Esophagus squamous epithelium (tissue), 5 donors: ENCODE measurements around the gene EML1. TPM values are rescaled to one million over a fixed set of nuclear protein-coding genes. Genes with fewer than 3 reads are reported as not detected.

ENCODE experiments used
- DNase-seq: peaks from one replicate; lab custom pipeline; 2025; lab: John Stamatoyannopoulos, UW
- H3K27ac ChIP-seq, 4 donors: fragments of 200-600 bp; sonication (generic); one replicate each; pipeline ENCODE4 v1.5.1; 2016 to 2019; ENCODE audit warnings: mild to moderate bottlenecking in 1 of 4
- H3K27me3 ChIP-seq, 4 donors: fragments of 200-600 bp; sonication (generic); 1 replicate in 3 of 4; 2 replicates in 1 of 4; pipeline versions ENCODE4 v1.5.1 to v1.6.0; 2017 to 2021; ENCODE audit warnings: antibody characterized with exemption in 1 of 4
- H3K36me3 ChIP-seq, 3 donors: fragments of 200-600 bp; sonication (generic); one replicate each; pipeline ENCODE4 v1.5.1; 2016 to 2019
- H3K4me1 ChIP-seq, 3 donors: fragments of 200-600 bp; sonication (generic); one replicate each; pipeline ENCODE4 v1.5.1; 2017 to 2019
- H3K4me3 ChIP-seq, 4 donors: fragments of 200-600 bp; sonication (generic); 1 replicate in 3 of 4; 2 replicates in 1 of 4; pipeline ENCODE4 v1.5.1; 2016 to 2019; ENCODE audit warnings: mild to moderate bottlenecking in 2 of 4, moderate library complexity in 1 of 4
- H3K9me3 ChIP-seq, 3 donors: fragments of 200-600 bp; sonication (generic); one replicate each; pipeline ENCODE4 v1.5.1; 2016 to 2019
- CTCF ChIP-seq, 6 experiments: fragments of 450-650 bp in 4 of 6; fragments of 200-600 bp in 2 of 6; sonication (generic) in 2 of 6; IDR thresholded peaks; one replicate each; pipeline ENCODE4 v1.5.1; 2016 to 2019; ENCODE audit warnings: antibody characterized with exemption in 6 of 6, mild to moderate bottlenecking in 4 of 6, moderate library complexity in 4 of 6
- POLR2A ChIP-seq, 4 donors: fragments of 450-650 bp; IDR thresholded peaks; one replicate each; pipeline ENCODE4 v1.6.1; 2017; ENCODE audit warnings: antibody characterized with exemption in 4 of 4, mild to moderate bottlenecking in 4 of 4, moderate library complexity in 3 of 4
- WGBS, 2 donors: methylation state at CpG; one replicate each; pipeline ENCODE4 v1.1.5; 2018; 5-methylcytosine and 5-hydroxymethylcytosine counted together
- intact Hi-C: fragments of 100-400 bp; cut with DNase I; formaldehyde crosslinking; loops from one replicate; pipeline ENCODE4 v1.15.0; 2022
- total RNA-seq, 4 donors: library from RNA; depleted of rRNA; stranded (reverse); fragments of >200 nt; gene quantifications; one replicate each; pipeline ENCODE4 v1.1.0, GENCODE V29; 2016
- donor health status: DM: yes; HTN: yes; CAD: no.

The EML1 gene
- total RNA-seq, 4 donors from 2014 or later = 3.0 to 22.9 (median 9.4) TPM

- Histone ChIP-seq H3K4me1 (peaks cover 0 to 35% (median 4%) of the 10 kb centered on the region in 3 donors), H3K9me3 (no peaks in the 10 kb centered on the region), H3K4me3 (no peak overlapping the region), H3K27me3 (no peaks in the 10 kb centered on the region), H3K36me3 (no peaks in the 10 kb centered on the region), H3K27ac (no peak overlapping the region)
- TF ChIP-seq CTCF (IDR thresholded peaks at IDR 0.05) (peak; percentile 72 to 87 (median 84)), POLR2A (IDR thresholded peaks at IDR 0.05) (no peak)
- no peak for DNase-seq
- intact Hi-C loops = loop anchor here (5.0 kb wide), 2 partner anchors 125 to 210 kb away; no protein-coding TSS in a partner anchor
- 23 to 28% methylated on average over 5 of the region's 5 CpGs for WGBS, 2 donors
Observed at GRCh38 chr14:99982537-99983250, 189.5 kb downstream of the EML1 start.

- whole genome bisulfite sequencing, 2 donors = 68 to 84% methylated on average over 4 of the region's 4 CpGs
- TF ChIP-seq CTCF (IDR thresholded peaks at IDR 0.05) = no peak
- no peak for TF ChIP-seq POLR2A (IDR thresholded peaks at IDR 0.05)
- H3K27ac ChIP-seq = no peak overlapping the region
Observed at GRCh38 chr14:99983251-99984015, 190.2 kb downstream of the EML1 start.

GRCh38 chr14:99984036-99984435 lies 190.8 kb downstream of the EML1 start:
- Histone ChIP-seq H3K27me3 (no peaks in the 10 kb centered on the region), H3K9me3 (no peaks in the 10 kb centered on the region), H3K27ac (no peak overlapping the region), H3K4me1 (peaks cover 0 to 35% (median 4%) of the 10 kb centered on the region in 3 donors), H3K36me3 (no peaks in the 10 kb centered on the region), H3K4me3 (no peak overlapping the region)
- no peak for DNase-seq
- intact Hi-C loops = loop anchor here (5.0 kb wide), 2 partner anchors 123 to 208 kb away; no protein-coding TSS in a partner anchor
- 32 to 57% methylated on average over 3 of the region's 3 CpGs for WGBS, 2 donors
- no peak for TF ChIP-seq CTCF (IDR thresholded peaks at IDR 0.05)
- no peak for TF ChIP-seq POLR2A (IDR thresholded peaks at IDR 0.05)

More at GRCh38 chr14:99983251-99984015, 190.2 kb downstream of the EML1 start:
- peaks cover 0 to 35% (median 4%) of the 10 kb centered on the region in 3 donors for H3K4me1 ChIP-seq
- H3K36me3 ChIP-seq = no peaks in the 10 kb centered on the region
- no peaks in the 10 kb centered on the region for H3K27me3 ChIP-seq
- no peak for DNase-seq
- no peaks in the 10 kb centered on the region for H3K9me3 ChIP-seq
- no peak overlapping the region for H3K4me3 ChIP-seq
- intact Hi-C loops = loop anchor here (5.0 kb wide), 2 partner anchors 124 to 209 kb away; no protein-coding TSS in a partner anchor

GRCh38 chr14:99986396-99986795 lies 193.2 kb downstream of the EML1 start:
- TF ChIP-seq CTCF (IDR thresholded peaks at IDR 0.05) (no peak), POLR2A (IDR thresholded peaks at IDR 0.05) (no peak)
- intact Hi-C loops = no loop called here
- DNase-seq = no peak
- Histone ChIP-seq H3K27me3 (no peaks in the 10 kb centered on the region), H3K36me3 (no peaks in the 10 kb centered on the region), H3K27ac (no peak overlapping the region), H3K4me1 (peaks cover 0 to 20% (median 4%) of the 10 kb centered on the region in 3 donors), H3K4me3 (no peak overlapping the region), H3K9me3 (no peaks in the 10 kb centered on the region)
- 80 to 86% methylated on average over 2 of the region's 2 CpGs for WGBS, 2 donors

- WGBS, 2 donors = 85 to 87% methylated on average over 3 of the region's 3 CpGs
- H3K36me3 ChIP-seq = no peaks in the 10 kb centered on the region
- intact Hi-C loops = no loop called here
- H3K27me3 ChIP-seq = no peaks in the 10 kb centered on the region
- no peaks in the 10 kb centered on the region for H3K4me1 ChIP-seq
- no peak overlapping the region for H3K4me3 ChIP-seq
- H3K27ac ChIP-seq = no peak overlapping the region
- TF ChIP-seq POLR2A (IDR thresholded peaks at IDR 0.05) (no peak), CTCF (IDR thresholded peaks at IDR 0.05) (no peak)
- no peaks in the 10 kb centered on the region for H3K9me3 ChIP-seq
- DNase-seq = no peak
Observed at GRCh38 chr14:99989032-99989431, 195.8 kb downstream of the EML1 start.
